ENCODE results near the gene DLX4.

- TF ChIP-seq SMAD5 (IDR thresholded peaks at IDR 0.05; ENCODE audit: low read depth) (no peak), POLR2A (IDR thresholded peaks at IDR 0.05; ENCODE audit: low read depth, low read length) (no peak)
Observed at GRCh38 chr17:49975531-49975930, 6.5 kb downstream of the DLX4 start.
